Activated naive CD4-positive, alpha-beta T cell (primary cell): Measurements from ENCODE around the gene XPR1.
A peak's percentile ranks its signal among the peaks of the same experiment; 100 is the strongest.

Source experiments
- DNase-seq, 4 experiments: peaks; one replicate each; lab custom pipeline; 2025; lab: John Stamatoyannopoulos, UW

XPR1 gene

GRCh38 chr1:180631766-180632325, at the start of gene XPR1:
Gene XPR1, plus strand, starts transcription at chr1:180632022. Its CDS starts 180 bp downstream, at chr1:180632202.
- DNase-seq, result peak; percentile 86 to 96 (median 94)

GRCh38 chr1:180584869-180585268, 47.0 kb upstream of the XPR1 start:
- DNase-seq, result no peak

- DNase-seq, result no peak
These were observed 45.8 kb upstream of the XPR1 start for GRCh38 chr1:180585994-180586359.

- no peak for DNase-seq
These were observed 45.1 kb upstream of the XPR1 start for GRCh38 chr1:180586671-180587155.

- DNase-seq, result no peak
These were observed 43.7 kb upstream of the XPR1 start for GRCh38 chr1:180588121-180588520.

- no peak for DNase-seq
These were observed 40.9 kb upstream of the XPR1 start for GRCh38 chr1:180590889-180591288.

GRCh38 chr1:180593382-180593781, 38.4 kb upstream of the XPR1 start:
- no peak for DNase-seq

GRCh38 chr1:180594723-180595122, 37.1 kb upstream of the XPR1 start:
- no peak for DNase-seq

GRCh38 chr1:180595966-180596365, 35.9 kb upstream of the XPR1 start:
- no peak for DNase-seq

GRCh38 chr1:180597520-180597919, 34.3 kb upstream of the XPR1 start:
- DNase-seq, result no peak

GRCh38 chr1:180598333-180598974, 33.4 kb upstream of the XPR1 start:
- DNase-seq, result no peak

GRCh38 chr1:180600343-180600742, 31.5 kb upstream of the XPR1 start:
- no peak for DNase-seq

- no peak for DNase-seq
These were observed 30.3 kb upstream of the XPR1 start for GRCh38 chr1:180601512-180601911.

GRCh38 chr1:180603223-180603849, 28.5 kb upstream of the XPR1 start:
- DNase-seq, result no peak

- no peak for DNase-seq
These were observed 28.0 kb upstream of the XPR1 start for GRCh38 chr1:180603850-180604226.

- no peak for DNase-seq
These were observed 25.7 kb upstream of the XPR1 start for GRCh38 chr1:180606155-180606554.

- no peak for DNase-seq
These were observed 21.9 kb upstream of the XPR1 start for GRCh38 chr1:180609643-180610555.

GRCh38 chr1:180610556-180611015, 21.2 kb upstream of the XPR1 start:
- no peak for DNase-seq

- no peak for DNase-seq
These were observed 20.5 kb upstream of the XPR1 start for GRCh38 chr1:180611016-180611930.

- no peak for DNase-seq
These were observed 19.2 kb upstream of the XPR1 start for GRCh38 chr1:180612632-180613031.

- DNase-seq, result no peak
These were observed 17.1 kb upstream of the XPR1 start for GRCh38 chr1:180614730-180615129.
